Measurements from ENCODE around the gene HS3ST2. TPM values are rescaled to one million over a fixed set of nuclear protein-coding genes. Genes with fewer than 3 reads are reported as not detected.
"Not testable (repeated sequence)": the region's sequence is repeated elsewhere in the genome, so short reads cannot be mapped to it uniquely, and the experiment has no call there.

The HS3ST2 gene
- total RNA-seq, 1 donor from 2014 or later: 1.0 TPM

- Mint-ChIP-seq H3K27me3 (ENCODE audit: low read depth, unreplicated experiment) (peaks cover 2% of the 10 kb centered on the region), H3K4me3 (ENCODE audit: unreplicated experiment) (no peak overlapping the region), H3K9me3 (ENCODE audit: unreplicated experiment) (no peaks in the 10 kb centered on the region), H3K4me1 (ENCODE audit: low read depth, unreplicated experiment) (peaks cover 7% of the 10 kb centered on the region), H3K27ac (ENCODE audit: unreplicated experiment) (no peak overlapping the region), H3K36me3 (ENCODE audit: low read depth, unreplicated experiment) (no peaks in the 10 kb centered on the region)
- no peak for TF ChIP-seq CTCF (IDR thresholded peaks at IDR 0.05; ENCODE audit: insufficient read depth, low read depth, low read length)
- TF ChIP-seq EZH2 (IDR thresholded peaks at IDR 0.05; ENCODE audit: insufficient read depth, low read length): no peak
- Histone ChIP-seq H3K9me3 (ENCODE audit: insufficient read depth, low read depth, low read length) (no peaks in the 10 kb centered on the region), H3K27ac (ENCODE audit: low read depth, low read length) (no peak overlapping the region), H3K9ac (ENCODE audit: low read length) (no peak overlapping the region), H3K36me3 (ENCODE audit: insufficient read depth, low read length) (no peaks in the 10 kb centered on the region), H2AFZ (ENCODE audit: low read depth, low read length) (no peak overlapping the region), H3K79me2 (ENCODE audit: insufficient read depth, low read length) (no peaks in the 10 kb centered on the region), H4K20me1 (ENCODE audit: insufficient read depth, low read length) (no peaks in the 10 kb centered on the region), H3K4me3 (ENCODE audit: insufficient read depth, low read depth, low read length) (no peak overlapping the region), H3K4me2 (ENCODE audit: low read length) (no peak overlapping the region), H3K4me1 (ENCODE audit: insufficient read depth, low read length) (no peaks in the 10 kb centered on the region), H3K27me3 (ENCODE audit: insufficient read depth, low read length) (peaks cover 3% of the 10 kb centered on the region)
- no peak for DNase-seq (ENCODE audit: low read depth)
- FAIRE-seq: no peak
These were observed 84.2 kb downstream of the HS3ST2 start for GRCh38 chr16:22898131-22898530.

GRCh38 chr16:22898874-22899348, 84.9 kb downstream of the HS3ST2 start:
- no peak overlapping the region for H3K9ac ChIP-seq (ENCODE audit: low read length)
- H3K27ac Mint-ChIP-seq (ENCODE audit: unreplicated experiment): no peak overlapping the region
- H3K4me3 Mint-ChIP-seq (ENCODE audit: unreplicated experiment): no peak overlapping the region
- TF ChIP-seq CTCF (IDR thresholded peaks at IDR 0.05; ENCODE audit: insufficient read depth, low read depth, low read length) (peak; percentile 64), EZH2 (IDR thresholded peaks at IDR 0.05; ENCODE audit: insufficient read depth, low read length) (no peak)
- H3K27me3 Mint-ChIP-seq (ENCODE audit: low read depth, unreplicated experiment): peaks cover 2% of the 10 kb centered on the region
- no peaks in the 10 kb centered on the region for H3K79me2 ChIP-seq (ENCODE audit: insufficient read depth, low read length)
- H3K4me1 Mint-ChIP-seq (ENCODE audit: low read depth, unreplicated experiment): peaks cover 7% of the 10 kb centered on the region
- DNase-seq (ENCODE audit: low read depth) (peak; percentile 21), FAIRE-seq (no peak)
- no peak overlapping the region for H3K27ac ChIP-seq (ENCODE audit: low read depth, low read length)
- no peaks in the 10 kb centered on the region for H3K36me3 ChIP-seq (ENCODE audit: insufficient read depth, low read length)
- peaks cover 3% of the 10 kb centered on the region for H3K27me3 ChIP-seq (ENCODE audit: insufficient read depth, low read length)
- H4K20me1 ChIP-seq (ENCODE audit: insufficient read depth, low read length): no peaks in the 10 kb centered on the region
- no peaks in the 10 kb centered on the region for H3K9me3 Mint-ChIP-seq (ENCODE audit: unreplicated experiment)
- no peak overlapping the region for H3K4me3 ChIP-seq (ENCODE audit: insufficient read depth, low read depth, low read length)
- H3K4me1 ChIP-seq (ENCODE audit: insufficient read depth, low read length): no peaks in the 10 kb centered on the region
- H3K36me3 Mint-ChIP-seq (ENCODE audit: low read depth, unreplicated experiment): no peaks in the 10 kb centered on the region
- no peak overlapping the region for H2AFZ ChIP-seq (ENCODE audit: low read depth, low read length)
- H3K4me2 ChIP-seq (ENCODE audit: low read length): peak overlapping the region; percentile 11
- H3K9me3 ChIP-seq (ENCODE audit: insufficient read depth, low read depth, low read length): no peaks in the 10 kb centered on the region

GRCh38 chr16:22899567-22899966, 85.6 kb downstream of the HS3ST2 start:
- H3K27me3 Mint-ChIP-seq (ENCODE audit: low read depth, unreplicated experiment); H3K4me1 ChIP-seq (ENCODE audit: insufficient read depth, low read length); H4K20me1 ChIP-seq (ENCODE audit: insufficient read depth, low read length); H3K27ac Mint-ChIP-seq (ENCODE audit: unreplicated experiment); H3K79me2 ChIP-seq (ENCODE audit: insufficient read depth, low read length); H3K9ac ChIP-seq (ENCODE audit: low read length); H3K4me1 Mint-ChIP-seq (ENCODE audit: low read depth, unreplicated experiment); H3K27ac ChIP-seq (ENCODE audit: low read depth, low read length); H3K4me2 ChIP-seq (ENCODE audit: low read length); H3K4me3 Mint-ChIP-seq (ENCODE audit: unreplicated experiment); H3K27me3 ChIP-seq (ENCODE audit: insufficient read depth, low read length); H3K36me3 Mint-ChIP-seq (ENCODE audit: low read depth, unreplicated experiment); DNase-seq (ENCODE audit: low read depth); H3K9me3 ChIP-seq (ENCODE audit: insufficient read depth, low read depth, low read length); H3K9me3 Mint-ChIP-seq (ENCODE audit: unreplicated experiment); H2AFZ ChIP-seq (ENCODE audit: low read depth, low read length); H3K36me3 ChIP-seq (ENCODE audit: insufficient read depth, low read length); H3K4me3 ChIP-seq (ENCODE audit: insufficient read depth, low read depth, low read length); FAIRE-seq: not testable (repeated sequence)
